CD4-positive, CD25-positive, alpha-beta regulatory T cell (primary cell): ENCODE results near the gene STX18. TPM values are rescaled to one million over a fixed set of nuclear protein-coding genes. Genes with fewer than 3 reads are reported as not detected.
A peak's percentile ranks its signal among the peaks of the same experiment; 100 is the strongest.

ENCODE experiments used
- ATAC-seq, 2 donors: fragments of 150-1000 bp; cut with Tn5 transposase; one replicate each; pipeline ENCODE4 v1.10.0; 2021; ENCODE audit warnings: low read depth in 2 of 2, moderate number of reproducible peaks in 2 of 2, moderate library complexity in 1 of 2
- DNase-seq, 3 donors: peaks; one replicate each; pipeline versions ENCODE4 v3.0.0 to v3.0.0-alpha.2; 2012 to 2022; ENCODE audit warnings: mixed read lengths in 1 of 3
- H3K27ac ChIP-seq: one replicate; pipeline ENCODE4 v1.7.0; 2013; ENCODE audit warnings: mild to moderate bottlenecking, low read length; ENCODE audit not compliant: insufficient read depth, poor library complexity, severe bottlenecking
- H3K27me3 ChIP-seq: one replicate; pipeline ENCODE4 v1.7.0; 2013; ENCODE audit warnings: low read length; ENCODE audit not compliant: control insufficient read depth, insufficient read depth
- H3K36me3 ChIP-seq: one replicate; pipeline ENCODE4 v1.7.0; 2013; ENCODE audit warnings: mild to moderate bottlenecking, low read length, moderate library complexity; ENCODE audit not compliant: control insufficient read depth, insufficient read depth
- H3K4me1 ChIP-seq: 2 replicates; pipeline ENCODE4 v1.7.0; 2013; ENCODE audit warnings: mild to moderate bottlenecking, low read length; ENCODE audit not compliant: insufficient read depth, control insufficient read depth, poor library complexity, severe bottlenecking
- H3K4me3 ChIP-seq: one replicate; pipeline ENCODE4 v1.7.0; 2013; ENCODE audit warnings: low read depth, mild to moderate bottlenecking, low read length, moderate library complexity
- H3K9me3 ChIP-seq, 2 experiments: 1 replicate in 1 of 2; 2 replicates in 1 of 2; pipeline ENCODE4 v1.7.0; 2013; ENCODE audit warnings: low read length in 2 of 2, mild to moderate bottlenecking in 1 of 2, moderate library complexity in 1 of 2; ENCODE audit not compliant: control insufficient read depth in 2 of 2
- H3K27ac Mint-ChIP-seq, 3 donors: one replicate each; pipeline ENCODE4 v1.8.0; 2020 to 2022; ENCODE audit warnings: mild to moderate bottlenecking in 3 of 3, mixed read lengths in 3 of 3, moderate library complexity in 2 of 3
- H3K27me3 Mint-ChIP-seq: one replicate; pipeline ENCODE4 v1.8.0; 2022; ENCODE audit warnings: mild to moderate bottlenecking, mixed read lengths
- H3K36me3 Mint-ChIP-seq: one replicate; pipeline ENCODE4 v1.8.0; 2020; ENCODE audit warnings: mixed read lengths
- H3K4me1 Mint-ChIP-seq, 4 donors: one replicate each; pipeline ENCODE4 v1.8.0; 2020 to 2022; ENCODE audit warnings: mixed read lengths in 4 of 4, mild to moderate bottlenecking in 1 of 4
- H3K4me3 Mint-ChIP-seq, 4 donors: one replicate each; pipeline ENCODE4 v1.8.0; 2020 to 2022; ENCODE audit warnings: mild to moderate bottlenecking in 4 of 4, mixed read lengths in 4 of 4, moderate library complexity in 3 of 4
- H3K9me3 Mint-ChIP-seq, 7 donors: one replicate each; pipeline ENCODE4 v1.8.0; 2020 to 2022; ENCODE audit warnings: mixed read lengths in 7 of 7, mild to moderate bottlenecking in 3 of 7, moderate library complexity in 2 of 7
- polyA plus RNA-seq, 4 donors: library from polyadenylated mRNA; unstranded; fragments of 300-500 nt; fragmentation: Illumina TruSeq; gene quantifications; one replicate each; pipeline ENCODE4 v1.2.3, GENCODE V29; 2021
- total RNA-seq: library from RNA; stranded (reverse); gene quantifications from one replicate; pipeline ENCODE4 v1.2.3, GENCODE V29; 2022

Gene STX18
- total and polyA plus RNA-seq, 5 donors from 2014 or later, result 15.9 to 27.2 (median 23.6) TPM

GRCh38 chr4:4455210-4455865 is 86.5 kb downstream of the STX18 start:
- DNase-seq (no peak), ATAC-seq (no peak)
- no peaks in the 10 kb centered on the region for H3K27me3 Mint-ChIP-seq
- Histone ChIP-seq H3K36me3 (peaks cover 52% of the 10 kb centered on the region), H3K4me1 (no peaks in the 10 kb centered on the region), H3K9me3 (no peaks in the 10 kb centered on the region), H3K4me3 (no peak overlapping the region), H3K27ac (no peak overlapping the region), H3K27me3 (no peaks in the 10 kb centered on the region)
- peaks cover 76% of the 10 kb centered on the region for H3K36me3 Mint-ChIP-seq
- no peaks in the 10 kb centered on the region for H3K9me3 Mint-ChIP-seq
- no peak overlapping the region for H3K27ac Mint-ChIP-seq
- peaks cover 0 to 9% (median 7%) of the 10 kb centered on the region in 4 donors for H3K4me1 Mint-ChIP-seq
- no peak overlapping the region for H3K4me3 Mint-ChIP-seq

GRCh38 chr4:4446434-4446833 is 95.4 kb downstream of the STX18 start:
- Mint-ChIP-seq H3K27ac (no peak overlapping the region), H3K4me1 (peaks cover 0 to 7% (median 0%) of the 10 kb centered on the region in 4 donors), H3K9me3 (no peaks in the 10 kb centered on the region), H3K27me3 (no peaks in the 10 kb centered on the region), H3K4me3 (no peak overlapping the region), H3K36me3 (peaks cover 19% of the 10 kb centered on the region)
- no peaks in the 10 kb centered on the region for H3K9me3 ChIP-seq
- H3K27ac ChIP-seq, result no peak overlapping the region
- ATAC-seq, result no peak
- no peak overlapping the region for H3K4me3 ChIP-seq
- H3K27me3 ChIP-seq, result no peaks in the 10 kb centered on the region
- DNase-seq, result no peak
- no peaks in the 10 kb centered on the region for H3K4me1 ChIP-seq
- peaks cover 2% of the 10 kb centered on the region for H3K36me3 ChIP-seq

GRCh38 chr4:4443821-4444220 is 98.0 kb downstream of the STX18 start:
- no peaks in the 10 kb centered on the region for H3K4me1 ChIP-seq
- H3K27me3 ChIP-seq, result no peaks in the 10 kb centered on the region
- Mint-ChIP-seq H3K9me3 (no peaks in the 10 kb centered on the region), H3K4me3 (no peak overlapping the region), H3K36me3 (peaks cover 19% of the 10 kb centered on the region), H3K27me3 (no peaks in the 10 kb centered on the region), H3K27ac (no peak overlapping the region), H3K4me1 (peaks cover 0 to 7% (median 2%) of the 10 kb centered on the region in 4 donors)
- no peak overlapping the region for H3K4me3 ChIP-seq
- peaks cover 2% of the 10 kb centered on the region for H3K36me3 ChIP-seq
- no peak overlapping the region for H3K27ac ChIP-seq
- H3K9me3 ChIP-seq, result no peaks in the 10 kb centered on the region
- ATAC-seq (no peak), DNase-seq (no peak)

GRCh38 chr4:4440333-4441061 is 101.4 kb downstream of the STX18 start:
- Histone ChIP-seq H3K9me3 (no peaks in the 10 kb centered on the region), H3K36me3 (peaks cover 18% of the 10 kb centered on the region), H3K27ac (no peak overlapping the region), H3K27me3 (no peaks in the 10 kb centered on the region), H3K4me1 (no peaks in the 10 kb centered on the region), H3K4me3 (no peak overlapping the region)
- DNase-seq (no peak), ATAC-seq (no peak)
- Mint-ChIP-seq H3K27me3 (no peaks in the 10 kb centered on the region), H3K27ac (peak overlapping the region in 1 of 3 donors; percentile 65), H3K4me3 (no peak overlapping the region), H3K9me3 (no peaks in the 10 kb centered on the region), H3K4me1 (peaks cover 0 to 7% (median 2%) of the 10 kb centered on the region in 4 donors), H3K36me3 (peaks cover 35% of the 10 kb centered on the region)

GRCh38 chr4:4439782-4440181 is 102.1 kb downstream of the STX18 start:
- peaks cover 20% of the 10 kb centered on the region for H3K36me3 ChIP-seq

GRCh38 chr4:4438891-4439290 is 103.0 kb downstream of the STX18 start:
- H3K27ac ChIP-seq, result no peak overlapping the region
- no peaks in the 10 kb centered on the region for H3K9me3 ChIP-seq
- DNase-seq (no peak), ATAC-seq (no peak)
- H3K27me3 Mint-ChIP-seq, result no peaks in the 10 kb centered on the region
- no peak overlapping the region for H3K4me3 Mint-ChIP-seq
- no peak overlapping the region for H3K4me3 ChIP-seq
- peak overlapping the region in 2 of 3 donors; percentile 3 to 79 for H3K27ac Mint-ChIP-seq
- peaks cover 35% of the 10 kb centered on the region for H3K36me3 Mint-ChIP-seq
- H3K4me1 Mint-ChIP-seq, result peaks cover 0 to 7% (median 2%) of the 10 kb centered on the region in 4 donors
- no peaks in the 10 kb centered on the region for H3K4me1 ChIP-seq
- no peaks in the 10 kb centered on the region for H3K27me3 ChIP-seq
- H3K9me3 Mint-ChIP-seq, result no peaks in the 10 kb centered on the region
- peaks cover 22% of the 10 kb centered on the region for H3K36me3 ChIP-seq

More at GRCh38 chr4:4439782-4440181, 102.1 kb downstream of the STX18 start:
- no peaks in the 10 kb centered on the region for H3K27me3 ChIP-seq
- Mint-ChIP-seq H3K36me3 (peaks cover 40% of the 10 kb centered on the region), H3K27me3 (no peaks in the 10 kb centered on the region), H3K4me1 (peaks cover 0 to 7% (median 2%) of the 10 kb centered on the region in 4 donors), H3K9me3 (no peaks in the 10 kb centered on the region), H3K4me3 (no peak overlapping the region), H3K27ac (no peak overlapping the region)
- H3K27ac ChIP-seq, result no peak overlapping the region
- DNase-seq (no peak), ATAC-seq (no peak)
- H3K9me3 ChIP-seq, result no peaks in the 10 kb centered on the region
- H3K4me3 ChIP-seq, result no peak overlapping the region
- no peaks in the 10 kb centered on the region for H3K4me1 ChIP-seq

- peaks cover 31% of the 10 kb centered on the region for H3K36me3 ChIP-seq
- no peak overlapping the region for H3K27ac ChIP-seq
- H3K4me3 ChIP-seq, result no peak overlapping the region
- Mint-ChIP-seq H3K36me3 (peaks cover 39% of the 10 kb centered on the region), H3K27me3 (no peaks in the 10 kb centered on the region), H3K4me1 (peaks cover 0 to 7% (median 0%) of the 10 kb centered on the region in 4 donors), H3K4me3 (no peak overlapping the region), H3K27ac (peak overlapping the region in 1 of 3 donors; percentile 49), H3K9me3 (no peaks in the 10 kb centered on the region)
- DNase-seq (no peak), ATAC-seq (no peak)
- no peaks in the 10 kb centered on the region for H3K4me1 ChIP-seq
- H3K27me3 ChIP-seq, result no peaks in the 10 kb centered on the region
- H3K9me3 ChIP-seq, result no peaks in the 10 kb centered on the region
Measured at GRCh38 chr4:4437798-4438470, 103.9 kb downstream of the STX18 start.
